Measurements from ENCODE around the gene HSD17B3. TPM values are rescaled to one million over a fixed set of nuclear protein-coding genes. Genes with fewer than 3 reads are reported as not detected.

Gene HSD17B3
- polyA plus RNA-seq, 1 of the 3 experiments (the other 2 are of a cell fraction) = 0.51 TPM

- TF ChIP-seq, protein P1, sequence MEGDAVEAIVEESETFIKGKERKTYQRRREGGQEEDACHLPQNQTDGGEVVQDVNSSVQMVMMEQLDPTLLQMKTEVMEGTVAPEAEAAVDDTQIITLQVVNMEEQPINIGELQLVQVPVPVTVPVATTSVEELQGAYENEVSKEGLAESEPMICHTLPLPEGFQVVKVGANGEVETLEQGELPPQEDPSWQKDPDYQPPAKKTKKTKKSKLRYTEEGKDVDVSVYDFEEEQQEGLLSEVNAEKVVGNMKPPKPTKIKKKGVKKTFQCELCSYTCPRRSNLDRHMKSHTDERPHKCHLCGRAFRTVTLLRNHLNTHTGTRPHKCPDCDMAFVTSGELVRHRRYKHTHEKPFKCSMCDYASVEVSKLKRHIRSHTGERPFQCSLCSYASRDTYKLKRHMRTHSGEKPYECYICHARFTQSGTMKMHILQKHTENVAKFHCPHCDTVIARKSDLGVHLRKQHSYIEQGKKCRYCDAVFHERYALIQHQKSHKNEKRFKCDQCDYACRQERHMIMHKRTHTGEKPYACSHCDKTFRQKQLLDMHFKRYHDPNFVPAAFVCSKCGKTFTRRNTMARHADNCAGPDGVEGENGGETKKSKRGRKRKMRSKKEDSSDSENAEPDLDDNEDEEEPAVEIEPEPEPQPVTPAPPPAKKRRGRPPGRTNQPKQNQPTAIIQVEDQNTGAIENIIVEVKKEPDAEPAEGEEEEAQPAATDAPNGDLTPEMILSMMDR (IDR thresholded peaks at IDR 0.05) = no peak
- TF ChIP-seq RXRA (IDR thresholded peaks at IDR 0.05; ENCODE audit: borderline replicate concordance, low read depth) (no peak), CHD2 (IDR thresholded peaks at IDR 0.05; ENCODE audit: low read length, partially characterized antibody) (no peak), PBX3 (IDR thresholded peaks at IDR 0.05) (no peak)
- TF ChIP-seq, protein P2, sequence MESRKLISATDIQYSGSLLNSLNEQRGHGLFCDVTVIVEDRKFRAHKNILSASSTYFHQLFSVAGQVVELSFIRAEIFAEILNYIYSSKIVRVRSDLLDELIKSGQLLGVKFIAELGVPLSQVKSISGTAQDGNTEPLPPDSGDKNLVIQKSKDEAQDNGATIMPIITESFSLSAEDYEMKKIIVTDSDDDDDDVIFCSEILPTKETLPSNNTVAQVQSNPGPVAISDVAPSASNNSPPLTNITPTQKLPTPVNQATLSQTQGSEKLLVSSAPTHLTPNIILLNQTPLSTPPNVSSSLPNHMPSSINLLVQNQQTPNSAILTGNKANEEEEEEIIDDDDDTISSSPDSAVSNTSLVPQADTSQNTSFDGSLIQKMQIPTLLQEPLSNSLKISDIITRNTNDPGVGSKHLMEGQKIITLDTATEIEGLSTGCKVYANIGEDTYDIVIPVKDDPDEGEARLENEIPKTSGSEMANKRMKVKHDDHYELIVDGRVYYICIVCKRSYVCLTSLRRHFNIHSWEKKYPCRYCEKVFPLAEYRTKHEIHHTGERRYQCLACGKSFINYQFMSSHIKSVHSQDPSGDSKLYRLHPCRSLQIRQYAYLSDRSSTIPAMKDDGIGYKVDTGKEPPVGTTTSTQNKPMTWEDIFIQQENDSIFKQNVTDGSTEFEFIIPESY (IDR thresholded peaks at IDR 0.05; ENCODE audit: borderline replicate concordance, low read depth) = no peak
Observed at GRCh38 chr9:96230002-96230401, 72.0 kb downstream of the HSD17B3 start (continued).

GRCh38 chr9:96222132-96222531 is 79.8 kb downstream of the HSD17B3 start:
- Histone ChIP-seq H3K4me3 (ENCODE audit: low read depth in 2 of 2, low read length in 1 of 2) (no peak overlapping the region), H4K20me1 (ENCODE audit: insufficient read depth) (no peaks in the 10 kb centered on the region), H3K4me2 (no peak overlapping the region), H3K36me3 (replicated peaks in 1 of 2; ENCODE audit: control insufficient read depth in 1 of 2, insufficient read depth in 2 of 2, low read length in 1 of 2) (no peaks in the 10 kb centered on the region), H3F3A (replicated peaks; ENCODE audit: insufficient read depth) (no peaks in the 10 kb centered on the region), H3K9me3 (no peaks in the 10 kb centered on the region), H3K27ac (ENCODE audit: low read depth in 2 of 2, low read length in 1 of 2) (no peak overlapping the region), H3K9ac (no peak overlapping the region), H3K79me2 (ENCODE audit: insufficient read depth) (no peaks in the 10 kb centered on the region), H3K27me3 (ENCODE audit: insufficient read depth) (no peaks in the 10 kb centered on the region), H2AFZ (ENCODE audit: low read depth) (no peak overlapping the region), H3K4me1 (ENCODE audit: control insufficient read depth in 1 of 2, insufficient read depth in 2 of 2, low read depth in 1 of 2, low read length in 1 of 2) (peaks cover 0 to 8% of the 10 kb centered on the region in 2 experiments; a peak in 2 of 4 replicates), H3K9me2 (no peaks in the 10 kb centered on the region)
- POLR2A ChIA-PET = no interaction called here
- CTCF ChIA-PET = interaction anchor here (0.6 to 2.5 kb wide), 5 partner anchors 10 to 941 kb away, joined by 3 to 8 read pairs (median 3); no protein-coding TSS in a partner anchor
- TF ChIP-seq, protein P1 (IDR thresholded peaks at IDR 0.05) = peak; percentile 56
- TF ChIP-seq MXI1 (IDR thresholded peaks at IDR 0.05; ENCODE audit: low read depth, low read length) (no peak), RAD21 (IDR thresholded peaks at IDR 0.05; ENCODE audit: low read length) (peak; percentile 45)
- 14% methylated on average over 2 of the region's 2 CpGs for WGBS (ENCODE audit: low lambda C conversion rate)
- DNase-seq = peak; percentile 63

All from SK-N-SH (cell line).